B cell (primary cell): Measurements from ENCODE around the gene DENND2A. TPM values are rescaled to one million over a fixed set of nuclear protein-coding genes. Genes with fewer than 3 reads are reported as not detected.

Experiments used
- ATAC-seq: fragments of 200-7000 bp; cut with Tn5 transposase; one replicate; pipeline ENCODE4 v1.10.0; 2021; ENCODE audit warnings: low read depth, mild to moderate bottlenecking, moderate number of reproducible peaks, moderate library complexity
- CTCF ChIA-PET: fragments of 350-600 bp; sonication (Branson Sonifier 250); formaldehyde crosslinking; loops from one replicate; lab custom pipeline; 2021; ENCODE audit warnings: antibody characterized with exemption, inconsistent platforms; lab: Charles Lee
- POLR2A ChIA-PET: fragments of 350-600 bp; sonication (Branson Sonifier 250); formaldehyde crosslinking; loops from one replicate; lab custom pipeline; 2021; ENCODE audit warnings: antibody characterized with exemption; lab: Charles Lee
- DNase-seq: peaks from one replicate; pipeline ENCODE4 v3.0.0; 2013
- H2AFZ ChIP-seq: 2 replicates; pipeline ENCODE4 v1.6.1; 2012; ENCODE audit warnings: mild to moderate bottlenecking, low read depth, low read length; ENCODE audit not compliant: insufficient read depth, poor library complexity, severe bottlenecking
- H3K27ac ChIP-seq, 2 donors: 1 replicate in 1 of 2; 2 replicates in 1 of 2; pipeline ENCODE4 v1.5.1; 2012 to 2013; ENCODE audit warnings: low read length in 2 of 2, mild to moderate bottlenecking in 2 of 2, moderate library complexity in 1 of 2
- H3K27me3 ChIP-seq, 4 experiments: fragments of 200-600 bp in 1 of 4; sonication (generic) in 1 of 4; replicated peaks in 1 of 4; 1 replicate in 2 of 4; 2 replicates in 2 of 4; pipeline versions ENCODE4 v1.6.1 to v1.7.0; 2013 to 2016; ENCODE audit warnings: low read length in 3 of 4, mild to moderate bottlenecking in 2 of 4, mixed read lengths in 1 of 4, moderate library complexity in 1 of 4; ENCODE audit not compliant: insufficient read depth in 4 of 4, control insufficient read depth in 3 of 4; ENCODE audit errors: control extremely low read depth in 1 of 4
- H3K36me3 ChIP-seq, 2 experiments: replicated peaks in 1 of 2; 1 replicate in 1 of 2; 2 replicates in 1 of 2; pipeline versions ENCODE4 v1.6.1 to v1.7.1; 2013; ENCODE audit warnings: low read length in 1 of 2; ENCODE audit not compliant: insufficient read depth in 2 of 2, control insufficient read depth in 1 of 2; ENCODE audit errors: control extremely low read depth in 1 of 2, extremely low read depth in 1 of 2
- H3K4me1 ChIP-seq, 2 donors: fragments of 200-600 bp in 1 of 2; sonication (generic) in 1 of 2; 1 replicate in 1 of 2; 2 replicates in 1 of 2; pipeline versions ENCODE4 v1.5.1 to v1.6.1; 2013 to 2017; ENCODE audit warnings: low read length in 2 of 2; ENCODE audit not compliant: control insufficient read depth in 2 of 2, insufficient read depth in 2 of 2
- H3K4me2 ChIP-seq: replicated peaks from 2 replicates; pipeline ENCODE3; 2012; ENCODE audit warnings: mild to moderate bottlenecking, low read depth, low read length; ENCODE audit not compliant: poor library complexity, severe bottlenecking
- H3K4me3 ChIP-seq, 5 experiments: fragments of 200-600 bp in 1 of 5; sonication (generic) in 1 of 5; 1 replicate in 3 of 5; 2 replicates in 2 of 5; pipeline versions ENCODE4 v1.5.1 to v1.7.0; 2011 to 2016; ENCODE audit warnings: low read length in 4 of 5, mild to moderate bottlenecking in 4 of 5, low read depth in 2 of 5, control low read depth in 1 of 5, moderate library complexity in 1 of 5; ENCODE audit not compliant: insufficient read depth in 1 of 5; ENCODE audit errors: control extremely low read depth in 1 of 5, extremely low read depth in 1 of 5
- H3K79me2 ChIP-seq: fragments of 200-600 bp; sonication (generic); one replicate; pipeline ENCODE4 v1.6.0; 2016; ENCODE audit warnings: low read length; ENCODE audit not compliant: control insufficient read depth, insufficient read depth
- H3K9ac ChIP-seq: fragments of 200-600 bp; sonication (generic); 2 replicates; pipeline ENCODE4 v1.6.1; 2017; ENCODE audit warnings: mild to moderate bottlenecking, low read length, moderate library complexity
- H3K9me3 ChIP-seq, 3 donors: one replicate each; pipeline versions ENCODE4 v1.6.1 to v1.7.1; 2013; ENCODE audit warnings: low read length in 2 of 3; ENCODE audit not compliant: control insufficient read depth in 2 of 3, insufficient read depth in 1 of 3; ENCODE audit errors: control extremely low read depth in 1 of 3
- H4K20me1 ChIP-seq: 2 replicates; pipeline ENCODE4 v1.6.0; 2012; ENCODE audit warnings: mild to moderate bottlenecking, low read length; ENCODE audit not compliant: insufficient read depth, control insufficient read depth, poor library complexity, severe bottlenecking
- H3K27ac Mint-ChIP-seq: one replicate; pipeline ENCODE4 v1.8.0; 2021; ENCODE audit warnings: mixed read lengths
- H3K27me3 Mint-ChIP-seq: one replicate; pipeline ENCODE4 v1.8.0; 2021; ENCODE audit warnings: mixed read lengths
- H3K4me1 Mint-ChIP-seq: one replicate; pipeline ENCODE4 v1.8.0; 2021; ENCODE audit warnings: mixed read lengths
- H3K4me3 Mint-ChIP-seq: one replicate; pipeline ENCODE4 v1.8.0; 2021; ENCODE audit warnings: mixed read lengths
- H3K9me3 Mint-ChIP-seq: one replicate; pipeline ENCODE4 v1.8.0; 2022; ENCODE audit warnings: mixed read lengths; ENCODE audit not compliant: insufficient read depth
- CTCF ChIP-seq: fragments of 200-600 bp; IDR thresholded peaks from one replicate; pipeline ENCODE4 v1.8.0; 2022; ENCODE audit warnings: antibody characterized with exemption, mild to moderate bottlenecking
- EZH2 ChIP-seq: IDR thresholded peaks from 2 replicates; pipeline ENCODE4 v1.6.1; 2012; ENCODE audit warnings: borderline replicate concordance, low read depth, mild to moderate bottlenecking, moderate library complexity, low read length; ENCODE audit not compliant: insufficient read depth, poor library complexity, severe bottlenecking
- WGBS: methylation state at CpG from one replicate; pipeline ENCODE4 v1.1.5; 2013; ENCODE audit warnings: missing lambda C conversion rate; ENCODE audit not compliant: insufficient coverage; 5-methylcytosine and 5-hydroxymethylcytosine counted together
- intact Hi-C: fragments of 100-400 bp; cut with micrococcal nuclease; formaldehyde crosslinking; loops from one replicate; pipeline ENCODE4 v1.10.0; 2022
- polyA plus RNA-seq: library from polyadenylated mRNA; depleted of rRNA; stranded (reverse); fragments of >200 nt; gene quantifications from 2 replicates; pipeline ENCODE4 v1.2.3, GENCODE V29; 2012
- total RNA-seq, 2 donors: library from RNA; stranded (reverse); fragments of 120-200 nt in 1 of 2; gene quantifications; 1 replicate in 1 of 2; 2 replicates in 1 of 2; pipeline versions ENCODE4 v1.2.3 to v1.2.4, GENCODE V29; 2013 to 2022

The DENND2A gene
- total and polyA plus RNA-seq, 2 donors (not counting 1 experiment from before 2014, with no cell fraction given): 0.31 TPM; not detected in 1

GRCh38 chr7:140584195-140584851 lies 56.3 kb downstream of the DENND2A start:
- no peak overlapping the region for H2AFZ ChIP-seq
- CTCF ChIA-PET: no interaction called here

DNA sequence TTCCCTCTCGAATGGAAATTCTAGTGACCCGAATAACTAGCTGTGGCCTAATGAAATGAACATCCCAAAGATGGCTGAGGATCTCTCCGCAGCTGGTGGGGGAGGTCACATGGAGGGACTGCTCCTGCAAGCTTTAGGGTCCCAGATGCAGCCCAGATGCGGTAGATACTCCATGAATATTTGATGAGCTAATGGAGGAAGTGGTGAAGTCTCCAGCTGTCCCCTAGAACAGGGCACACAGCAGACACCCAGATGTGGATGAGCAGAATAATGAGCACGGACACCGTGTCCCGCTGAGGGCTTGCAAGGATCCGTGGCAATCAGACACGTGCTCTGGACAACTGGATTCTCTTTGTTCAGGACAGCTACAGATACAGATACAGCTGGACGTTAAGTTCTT lies 59.2 kb downstream of the DENND2A start:
- H3K27me3 ChIP-seq: no peaks in the 10 kb centered on the region
- no peaks in the 10 kb centered on the region for H3K79me2 ChIP-seq
- no peak overlapping the region for H3K27ac ChIP-seq
- H3K36me3 ChIP-seq: no peaks in the 10 kb centered on the region
- Mint-ChIP-seq H3K27ac (no peak overlapping the region), H3K9me3 (no peaks in the 10 kb centered on the region), H3K4me1 (no peaks in the 10 kb centered on the region), H3K27me3 (peaks cover 9% of the 10 kb centered on the region), H3K4me3 (no peak overlapping the region)
- no peak overlapping the region for H3K4me3 ChIP-seq
- no peaks in the 10 kb centered on the region for H3K9me3 ChIP-seq
- H4K20me1 ChIP-seq: no peaks in the 10 kb centered on the region
- H3K9ac ChIP-seq: no peak overlapping the region
- intact Hi-C loops: no loop called here
- H2AFZ ChIP-seq: no peak overlapping the region
- ChIA-PET CTCF (no interaction called here), POLR2A (no interaction called here)
- no peak for TF ChIP-seq CTCF
- TF ChIP-seq EZH2: no peak
- WGBS: 88% methylated on average over 10 of the region's 10 CpGs
- H3K4me1 ChIP-seq: no peaks in the 10 kb centered on the region
- H3K4me2 ChIP-seq: no peak overlapping the region
- ATAC-seq (no peak), DNase-seq (no peak)

More at GRCh38 chr7:140584195-140584851, 56.3 kb downstream of the DENND2A start:
- H3K4me3 ChIP-seq: no peak overlapping the region
- H3K9ac ChIP-seq: no peak overlapping the region
- no peak overlapping the region for H3K4me2 ChIP-seq
- no peaks in the 10 kb centered on the region for H3K79me2 ChIP-seq
- intact Hi-C loops: no loop called here
- Mint-ChIP-seq H3K4me1 (no peaks in the 10 kb centered on the region), H3K9me3 (no peaks in the 10 kb centered on the region), H3K27me3 (peaks cover 4% of the 10 kb centered on the region), H3K27ac (no peak overlapping the region), H3K4me3 (no peak overlapping the region)
- no peak for DNase-seq
- ATAC-seq: no peak
- no peaks in the 10 kb centered on the region for H3K4me1 ChIP-seq
- 100% methylated on average over 2 of the region's 4 CpGs for WGBS
- H3K36me3 ChIP-seq: no peaks in the 10 kb centered on the region
- no peaks in the 10 kb centered on the region for H4K20me1 ChIP-seq
- H3K27ac ChIP-seq: no peak overlapping the region
- H3K9me3 ChIP-seq: no peaks in the 10 kb centered on the region
- TF ChIP-seq CTCF: no peak
- no peak for TF ChIP-seq EZH2
- POLR2A ChIA-PET: no interaction called here
- no peaks in the 10 kb centered on the region for H3K27me3 ChIP-seq
